ENCODE results near the gene CLDN9.

The CLDN9 gene

DNA sequence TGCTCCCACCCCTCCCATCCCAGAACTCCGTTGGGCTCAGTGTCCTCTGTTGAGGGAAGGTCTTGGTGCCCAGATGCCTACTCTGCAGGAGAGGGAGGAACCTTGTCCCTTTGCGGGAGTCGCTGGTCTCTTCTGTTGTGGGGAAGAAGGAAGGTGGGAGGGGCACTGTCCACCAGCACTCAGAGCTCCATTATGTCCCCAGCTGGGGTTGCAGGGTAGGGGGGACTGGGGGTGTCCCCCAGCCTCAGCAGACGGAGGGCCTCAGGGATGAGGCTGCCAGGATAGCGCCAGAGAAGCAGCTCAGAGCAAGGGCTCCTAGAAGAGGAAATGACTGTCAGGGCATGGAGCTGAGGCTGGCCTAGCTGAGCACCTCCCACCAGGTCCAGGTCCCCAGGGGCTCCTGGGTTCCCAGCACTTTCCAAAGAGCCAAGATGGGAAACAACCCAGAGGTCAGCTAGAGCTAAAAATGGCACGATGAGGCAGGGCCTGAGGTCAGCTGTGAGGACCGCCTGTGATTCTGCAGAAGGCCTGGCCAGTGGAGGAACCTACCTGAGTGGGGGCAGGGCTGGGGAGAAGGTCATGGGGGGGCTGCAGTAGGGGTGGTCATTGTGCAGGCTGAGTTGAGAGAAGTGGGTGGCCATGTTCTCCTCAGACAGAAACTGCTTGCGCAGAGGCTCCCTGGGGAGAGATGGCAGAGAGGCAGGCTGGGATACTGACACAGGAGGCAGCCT is 10.1 kb downstream of the CLDN9 start:
- peak overlapping the region; percentile 98 for H2AFZ ChIP-seq
- H3K4me3 ChIP-seq (ENCODE audit: low read depth, low read length) = peak overlapping the region; percentile 92
- peak overlapping the region; percentile 97 for H3K27ac ChIP-seq
- TF ChIP-seq, protein P1, sequence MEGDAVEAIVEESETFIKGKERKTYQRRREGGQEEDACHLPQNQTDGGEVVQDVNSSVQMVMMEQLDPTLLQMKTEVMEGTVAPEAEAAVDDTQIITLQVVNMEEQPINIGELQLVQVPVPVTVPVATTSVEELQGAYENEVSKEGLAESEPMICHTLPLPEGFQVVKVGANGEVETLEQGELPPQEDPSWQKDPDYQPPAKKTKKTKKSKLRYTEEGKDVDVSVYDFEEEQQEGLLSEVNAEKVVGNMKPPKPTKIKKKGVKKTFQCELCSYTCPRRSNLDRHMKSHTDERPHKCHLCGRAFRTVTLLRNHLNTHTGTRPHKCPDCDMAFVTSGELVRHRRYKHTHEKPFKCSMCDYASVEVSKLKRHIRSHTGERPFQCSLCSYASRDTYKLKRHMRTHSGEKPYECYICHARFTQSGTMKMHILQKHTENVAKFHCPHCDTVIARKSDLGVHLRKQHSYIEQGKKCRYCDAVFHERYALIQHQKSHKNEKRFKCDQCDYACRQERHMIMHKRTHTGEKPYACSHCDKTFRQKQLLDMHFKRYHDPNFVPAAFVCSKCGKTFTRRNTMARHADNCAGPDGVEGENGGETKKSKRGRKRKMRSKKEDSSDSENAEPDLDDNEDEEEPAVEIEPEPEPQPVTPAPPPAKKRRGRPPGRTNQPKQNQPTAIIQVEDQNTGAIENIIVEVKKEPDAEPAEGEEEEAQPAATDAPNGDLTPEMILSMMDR (IDR thresholded peaks at IDR 0.05) = no peak
- peak overlapping the region; percentile 99 for H3K4me2 ChIP-seq (ENCODE audit: low read length)
- no peaks in the 10 kb centered on the region for H3K36me3 ChIP-seq (ENCODE audit: control insufficient read depth, insufficient read depth, low read length)
- no peaks in the 10 kb centered on the region for H3K79me2 ChIP-seq
- H3K4me1 ChIP-seq = peaks cover 18% of the 10 kb centered on the region
- H3K27me3 ChIP-seq (ENCODE audit: control insufficient read depth, insufficient read depth, low read length) = no peaks in the 10 kb centered on the region
- H3K9ac ChIP-seq = peak overlapping the region; percentile 54
- H3K9me3 ChIP-seq (ENCODE audit: control insufficient read depth, low read length) = no peaks in the 10 kb centered on the region

DNA sequence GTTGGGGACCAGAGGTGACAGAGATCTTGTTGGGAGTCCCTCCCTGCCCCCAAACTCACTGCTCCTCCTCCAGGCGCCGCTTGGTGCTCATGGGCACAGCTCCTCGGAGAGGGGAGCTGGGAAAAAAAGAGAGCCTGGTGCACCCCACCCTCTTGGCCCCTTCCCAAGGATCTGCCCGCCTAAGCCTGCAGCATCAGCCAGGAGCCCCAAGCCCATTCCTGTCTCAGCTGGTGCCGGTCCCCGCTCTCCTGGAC is 10.6 kb downstream of the CLDN9 start:
- H3K4me3 ChIP-seq (ENCODE audit: low read depth, low read length) = peak overlapping the region; percentile 92
- TF ChIP-seq, protein P1 (IDR thresholded peaks at IDR 0.05) = no peak
- H3K27ac ChIP-seq = peak overlapping the region; percentile 97
- no peaks in the 10 kb centered on the region for H3K27me3 ChIP-seq (ENCODE audit: control insufficient read depth, insufficient read depth, low read length)
- peaks cover 15% of the 10 kb centered on the region for H3K4me1 ChIP-seq
- no peaks in the 10 kb centered on the region for H3K36me3 ChIP-seq (ENCODE audit: control insufficient read depth, insufficient read depth, low read length)
- no peaks in the 10 kb centered on the region for H3K79me2 ChIP-seq
- H3K9me3 ChIP-seq (ENCODE audit: control insufficient read depth, low read length) = no peaks in the 10 kb centered on the region
- H3K9ac ChIP-seq = peak overlapping the region; percentile 54
- peak overlapping the region; percentile 98 for H2AFZ ChIP-seq
- peak overlapping the region; percentile 99 for H3K4me2 ChIP-seq (ENCODE audit: low read length)

DNA sequence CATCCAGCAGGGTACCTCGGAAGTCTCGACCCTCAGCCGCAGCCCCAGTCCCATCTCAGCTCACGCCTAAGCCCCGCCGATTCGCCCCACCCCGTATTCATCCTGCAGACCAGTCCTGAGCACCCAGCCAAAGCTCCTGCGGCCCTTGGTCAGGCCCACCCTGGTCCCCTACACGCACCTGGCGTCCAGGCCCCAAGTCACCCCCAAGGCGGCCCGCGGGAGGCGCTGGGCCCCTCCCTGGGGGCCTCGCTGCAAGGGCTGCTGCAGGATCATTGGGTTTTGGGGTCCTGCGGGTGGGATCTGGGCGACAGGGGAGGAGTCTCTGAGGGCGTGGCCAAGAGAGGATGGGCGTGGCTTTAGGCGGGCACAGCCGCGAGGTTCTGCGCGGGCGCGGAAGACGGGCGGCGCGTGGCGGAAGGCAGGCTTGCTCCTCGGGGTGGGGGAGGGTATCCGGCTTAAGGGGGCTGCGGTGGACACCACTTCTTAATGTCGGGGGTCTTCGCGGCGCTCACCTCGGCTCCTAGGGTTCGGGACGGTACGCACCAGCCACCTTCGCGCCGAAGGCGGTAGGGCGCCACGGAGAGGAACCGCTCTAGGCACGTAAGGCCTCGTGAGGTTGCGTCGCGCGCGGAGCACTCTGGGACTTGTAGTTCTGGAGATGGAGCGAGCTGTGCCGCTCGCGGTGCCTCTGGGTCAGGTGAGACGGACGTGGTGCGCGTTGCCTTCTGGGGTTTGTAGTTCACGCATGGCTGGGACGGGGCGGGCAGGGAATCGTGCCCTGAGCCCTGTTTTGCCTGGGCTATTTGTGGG is 11.2 kb downstream of the CLDN9 start, which contains the start of the genes HCFC1R1 and THOC6:
Gene HCFC1R1 (minus strand): TSS at position 274 of the 810 bp plus-strand sequence. CDS start 1 bp downstream, at position 273.
Gene THOC6 (plus strand): TSS at position 367 of the 810 bp plus-strand sequence. CDS start 292 bp downstream, at position 659.
- no peaks in the 10 kb centered on the region for H3K9me3 ChIP-seq (ENCODE audit: control insufficient read depth, low read length)
- H3K79me2 ChIP-seq = no peaks in the 10 kb centered on the region
- H2AFZ ChIP-seq = peak within 1 kb of the TSS; percentile 98
- H3K27me3 ChIP-seq (ENCODE audit: control insufficient read depth, insufficient read depth, low read length) = no peaks in the 10 kb centered on the region
- H3K4me2 ChIP-seq (ENCODE audit: low read length) = peak within 1 kb of the TSS; percentile 99
- H3K27ac ChIP-seq = peak within 1 kb of the TSS; percentile 97
- peaks cover 15% of the 10 kb centered on the region for H3K4me1 ChIP-seq
- TF ChIP-seq, protein P1 (IDR thresholded peaks at IDR 0.05) = no peak
- no peaks in the 10 kb centered on the region for H3K36me3 ChIP-seq (ENCODE audit: control insufficient read depth, insufficient read depth, low read length)
- peak within 1 kb of the TSS; percentile 92 for H3K4me3 ChIP-seq (ENCODE audit: low read depth, low read length)
- H3K9ac ChIP-seq = peak within 1 kb of the TSS; percentile 54

DNA sequence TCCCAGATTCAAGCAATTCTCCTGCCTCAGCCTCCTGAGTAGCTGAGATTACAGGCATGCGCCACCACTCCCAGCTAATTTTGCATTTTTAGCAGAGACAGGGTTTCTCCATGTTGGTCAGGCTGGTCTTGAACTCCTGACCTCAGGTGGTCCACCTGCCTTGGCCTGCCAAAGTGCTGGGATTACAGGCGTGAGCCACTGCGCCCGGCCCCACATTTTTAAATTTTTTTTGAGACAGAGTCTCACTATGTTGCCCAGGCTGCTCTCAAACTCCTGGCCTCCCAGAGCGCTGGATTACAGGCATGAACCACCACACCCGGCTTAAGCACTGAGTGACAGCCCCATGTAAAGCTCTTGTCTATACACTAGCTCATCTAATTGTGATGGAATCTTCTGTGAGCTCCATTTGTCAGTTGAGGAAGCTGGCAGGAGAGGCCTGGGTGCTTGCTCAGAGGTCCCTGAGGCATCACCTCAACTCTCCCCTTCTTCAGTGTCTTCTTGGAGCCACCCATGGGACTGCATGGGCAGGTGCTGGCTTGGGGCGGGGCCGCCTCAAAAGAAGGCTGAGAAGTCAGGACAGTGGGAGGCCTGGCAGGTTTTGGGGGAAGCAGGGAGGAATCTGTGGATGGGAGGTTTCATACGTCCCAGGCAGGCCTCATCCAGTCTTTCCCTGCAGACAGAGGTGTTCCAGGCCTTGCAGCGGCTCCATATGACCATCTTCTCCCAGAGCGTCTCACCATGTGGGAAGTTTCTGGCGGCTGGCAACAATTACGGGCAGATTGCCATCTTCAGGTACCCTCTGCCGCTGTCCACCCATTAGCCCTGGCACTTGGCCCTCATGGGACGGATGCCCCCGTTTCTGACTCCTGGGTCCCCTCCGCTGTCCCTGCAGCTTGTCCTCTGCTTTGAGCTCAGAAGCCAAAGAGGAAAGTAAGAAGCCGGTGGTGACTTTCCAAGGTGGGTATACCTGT is 12.6 kb downstream of the CLDN9 start:
- H3K36me3 ChIP-seq (ENCODE audit: control insufficient read depth, insufficient read depth, low read length) = no peaks in the 10 kb centered on the region
- no peaks in the 10 kb centered on the region for H3K27me3 ChIP-seq (ENCODE audit: control insufficient read depth, insufficient read depth, low read length)
- no peaks in the 10 kb centered on the region for H3K9me3 ChIP-seq (ENCODE audit: control insufficient read depth, low read length)
- H3K4me3 ChIP-seq (ENCODE audit: low read depth, low read length) = no peak overlapping the region
- H3K27ac ChIP-seq = no peak overlapping the region
- H3K79me2 ChIP-seq = no peaks in the 10 kb centered on the region
- no peak overlapping the region for H3K9ac ChIP-seq
- TF ChIP-seq, protein P1 (IDR thresholded peaks at IDR 0.05) = no peak
- H3K4me1 ChIP-seq = peaks cover 15% of the 10 kb centered on the region
- H3K4me2 ChIP-seq (ENCODE audit: low read length) = no peak overlapping the region
- H2AFZ ChIP-seq = no peak overlapping the region

All from parathyroid adenoma (tissue), 2 donors.